Brain microvascular endothelial cell (primary cell): Measurements from ENCODE around the gene TICRR.
"Not testable (repeated sequence)": the region's sequence is repeated elsewhere in the genome, so short reads cannot be mapped to it uniquely, and the experiment has no call there.

Experiments
- DNase-seq: peaks from one replicate; pipeline ENCODE4 v3.0.0-alpha.2; 2020
- H3K27ac ChIP-seq: fragments of 250-450 bp; sonication (Bioruptor Pico); 2 replicates; pipeline ENCODE4 v1.5.1; 2020; ENCODE audit warnings: mild to moderate bottlenecking, moderate library complexity
- H3K27me3 ChIP-seq: fragments of 250-450 bp; sonication (Bioruptor Pico); replicated peaks from 2 replicates; pipeline ENCODE4 v1.5.1; 2020; ENCODE audit warnings: mild to moderate bottlenecking
- H3K36me3 ChIP-seq: fragments of 250-450 bp; sonication (Bioruptor Pico); replicated peaks from 2 replicates; pipeline ENCODE4 v1.5.1; 2020; ENCODE audit warnings: mild to moderate bottlenecking
- H3K4me3 ChIP-seq: 2 replicates; pipeline ENCODE4 v1.5.1; 2011; ENCODE audit warnings: low read depth, mild to moderate bottlenecking, control low read depth, low read length, moderate library complexity
- CTCF ChIP-seq: IDR thresholded peaks from 2 replicates; pipeline ENCODE4 v1.5.1; 2011; ENCODE audit warnings: low read depth, mild to moderate bottlenecking, moderate library complexity, low read length, control low read depth, inconsistent platforms; ENCODE audit errors: missing control alignments
- in situ Hi-C: cut with HindIII; loops from 2 replicates; pipeline ENCODE4 v1.10.0; 2017; ENCODE audit warnings: low sequenced_read_pairs, low pct_ligation_motif_present

TICRR gene

GRCh38 chr15:89575656-89576416 is 567 bp downstream of the TICRR start:
- no peak for DNase-seq
- Histone ChIP-seq H3K36me3 (no peaks in the 10 kb centered on the region), H3K27me3 (no peaks in the 10 kb centered on the region), H3K27ac (no peak overlapping the region), H3K4me3 (peak overlapping the region; percentile 86)
- in situ Hi-C loops: no loop called here
- TF ChIP-seq CTCF: no peak

GRCh38 chr15:89576417-89576773 is 1.1 kb downstream of the TICRR start:
- Histone ChIP-seq H3K4me3 (peak overlapping the region; percentile 86), H3K27ac (no peak overlapping the region), H3K27me3 (no peaks in the 10 kb centered on the region), H3K36me3 (no peaks in the 10 kb centered on the region)
- in situ Hi-C loops: no loop called here
- TF ChIP-seq CTCF: no peak
- DNase-seq: no peak

GRCh38 chr15:89577776-89578115 is 2.5 kb downstream of the TICRR start:
- no peak for TF ChIP-seq CTCF
- Histone ChIP-seq H3K27me3 (no peaks in the 10 kb centered on the region), H3K27ac (no peak overlapping the region), H3K4me3 (peak overlapping the region; percentile 40), H3K36me3 (no peaks in the 10 kb centered on the region)
- in situ Hi-C loops: no loop called here
- no peak for DNase-seq

- Histone ChIP-seq H3K27me3 (no peaks in the 10 kb centered on the region), H3K27ac (no peak overlapping the region), H3K36me3 (no peaks in the 10 kb centered on the region), H3K4me3 (peak overlapping the region; percentile 40)
- in situ Hi-C loops: no loop called here
- TF ChIP-seq CTCF: no peak
- no peak for DNase-seq
These were observed 2.9 kb downstream of the TICRR start for GRCh38 chr15:89578146-89578545.

- H3K4me3 ChIP-seq, H3K36me3 ChIP-seq, H3K27me3 ChIP-seq, DNase-seq, in situ Hi-C loops, H3K27ac ChIP-seq: not testable (repeated sequence)
These were observed 5.5 kb downstream of the TICRR start for GRCh38 chr15:89580747-89581146.

- DNase-seq: no peak
- no peaks in the 10 kb centered on the region for H3K27me3 ChIP-seq
- no peak for TF ChIP-seq CTCF
- in situ Hi-C loops: no loop called here
- H3K27ac ChIP-seq: no peak overlapping the region
- H3K4me3 ChIP-seq: no peak overlapping the region
- H3K36me3 ChIP-seq: no peaks in the 10 kb centered on the region
These were observed 11.4 kb downstream of the TICRR start for GRCh38 chr15:89586651-89587050.
